ENCODE data around the gene CERS2. TPM values are rescaled to one million over a fixed set of nuclear protein-coding genes. Genes with fewer than 3 reads are reported as not detected.

Gene CERS2
- total and polyA plus RNA-seq, 2 of the 13 experiments (the other 11 are each of a cell fraction or from before 2014, with no cell fraction given), result 269 to 298 TPM

DNA sequence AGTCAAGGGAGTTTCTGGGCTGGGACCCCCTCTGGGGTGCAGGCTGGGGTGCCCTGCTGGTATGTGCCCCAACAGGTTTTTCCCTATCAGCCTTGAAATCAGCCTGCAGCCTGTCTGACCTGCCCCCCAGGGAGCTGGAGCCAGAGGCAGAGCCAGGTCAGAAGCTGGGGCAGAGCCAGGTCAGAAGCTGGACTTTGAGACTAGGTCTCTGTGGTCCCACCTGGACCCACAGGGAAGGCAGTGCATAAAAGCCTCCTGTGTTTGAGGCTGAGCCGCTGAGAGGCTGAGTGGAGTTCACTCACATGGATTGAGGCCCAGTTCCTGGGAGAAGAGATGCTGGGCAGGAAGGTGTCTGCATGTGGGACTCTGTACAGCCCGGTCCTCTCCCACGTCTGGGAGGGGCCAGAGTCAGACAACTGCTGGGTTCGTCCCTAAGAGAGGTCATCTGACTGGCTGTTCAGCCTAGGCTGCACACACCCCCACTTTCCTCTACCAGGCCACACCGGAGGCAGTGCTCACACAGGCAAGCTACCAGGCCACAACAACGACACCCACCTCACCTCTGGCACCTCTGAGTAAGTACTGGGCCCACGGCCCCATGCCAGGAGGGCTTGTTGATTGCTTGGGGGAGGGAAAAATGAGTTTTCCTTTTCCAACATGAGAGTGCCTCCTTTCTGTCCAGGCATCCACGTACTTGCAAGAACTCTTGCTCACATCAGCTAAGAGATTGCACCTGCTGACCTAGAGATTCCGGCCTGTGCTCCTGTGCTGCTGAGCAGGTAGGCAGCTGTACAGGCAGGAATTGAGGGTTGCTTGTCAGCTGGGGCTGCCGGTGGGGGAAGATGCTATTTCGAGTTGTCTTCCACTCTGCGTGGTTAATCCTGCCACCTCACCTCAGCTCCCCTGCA is 7.4 kb upstream of the CERS2 start, which contains the start of gene ANXA9 (continued):
- TF ChIP-seq, protein P1, sequence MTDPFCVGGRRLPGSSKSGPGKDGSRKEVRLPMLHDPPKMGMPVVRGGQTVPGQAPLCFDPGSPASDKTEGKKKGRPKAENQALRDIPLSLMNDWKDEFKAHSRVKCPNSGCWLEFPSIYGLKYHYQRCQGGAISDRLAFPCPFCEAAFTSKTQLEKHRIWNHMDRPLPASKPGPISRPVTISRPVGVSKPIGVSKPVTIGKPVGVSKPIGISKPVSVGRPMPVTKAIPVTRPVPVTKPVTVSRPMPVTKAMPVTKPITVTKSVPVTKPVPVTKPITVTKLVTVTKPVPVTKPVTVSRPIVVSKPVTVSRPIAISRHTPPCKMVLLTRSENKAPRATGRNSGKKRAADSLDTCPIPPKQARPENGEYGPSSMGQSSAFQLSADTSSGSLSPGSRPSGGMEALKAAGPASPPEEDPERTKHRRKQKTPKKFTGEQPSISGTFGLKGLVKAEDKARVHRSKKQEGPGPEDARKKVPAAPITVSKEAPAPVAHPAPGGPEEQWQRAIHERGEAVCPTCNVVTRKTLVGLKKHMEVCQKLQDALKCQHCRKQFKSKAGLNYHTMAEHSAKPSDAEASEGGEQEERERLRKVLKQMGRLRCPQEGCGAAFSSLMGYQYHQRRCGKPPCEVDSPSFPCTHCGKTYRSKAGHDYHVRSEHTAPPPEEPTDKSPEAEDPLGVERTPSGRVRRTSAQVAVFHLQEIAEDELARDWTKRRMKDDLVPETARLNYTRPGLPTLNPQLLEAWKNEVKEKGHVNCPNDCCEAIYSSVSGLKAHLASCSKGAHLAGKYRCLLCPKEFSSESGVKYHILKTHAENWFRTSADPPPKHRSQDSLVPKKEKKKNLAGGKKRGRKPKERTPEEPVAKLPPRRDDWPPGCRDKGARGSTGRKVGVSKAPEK (CRISPR knock-in tag; IDR thresholded peaks at IDR 0.05; ENCODE audit: borderline replicate concordance), result 0 out of 2 replicates have a peak, but pooled peaks have one; percentile 48
- TF ChIP-seq ZNF709 (CRISPR knock-in tag; IDR thresholded peaks at IDR 0.05) (peak; percentile 54; the same call in 1 of the 2 replicates), ZNF224 (CRISPR knock-in tag; IDR thresholded peaks at IDR 0.05) (0 out of 2 replicates have a peak, but pooled peaks have one; percentile 49), KLF16 (CRISPR knock-in tag; IDR thresholded peaks at IDR 0.05) (peak; percentile 57 to 59; a peak in 2 of 4 replicates), NR2F1 (CRISPR knock-in tag; IDR thresholded peaks at IDR 0.05) (peak in 1 of 2 experiments; percentile 72; a peak in 2 of 4 replicates), ZNF264 (CRISPR knock-in tag; IDR thresholded peaks at IDR 0.05) (peak; percentile 72), EZH2 (conservative IDR thresholded peaks at IDR 0.05; ENCODE audit: low read depth, low read length) (no peak), ZKSCAN8 (CRISPR knock-in tag; IDR thresholded peaks at IDR 0.05; ENCODE audit: borderline replicate concordance) (0 out of 2 replicates have a peak, but pooled peaks have one; percentile 23), NCOA1 (CRISPR knock-in tag; IDR thresholded peaks at IDR 0.05) (no peak), NR2F2 (IDR thresholded peaks at IDR 0.05; ENCODE audit: borderline replicate concordance, low read depth) (peak; percentile 52; the same call in 1 of the 2 replicates), ZBTB7B (CRISPR knock-in tag; IDR thresholded peaks at IDR 0.05) (peak; percentile 62; the same call in 1 of the 2 replicates), ZNF335 (CRISPR knock-in tag; IDR thresholded peaks at IDR 0.05) (0 out of 2 replicates have a peak, but pooled peaks have one; percentile 37)
- TF ChIP-seq, protein P2, sequence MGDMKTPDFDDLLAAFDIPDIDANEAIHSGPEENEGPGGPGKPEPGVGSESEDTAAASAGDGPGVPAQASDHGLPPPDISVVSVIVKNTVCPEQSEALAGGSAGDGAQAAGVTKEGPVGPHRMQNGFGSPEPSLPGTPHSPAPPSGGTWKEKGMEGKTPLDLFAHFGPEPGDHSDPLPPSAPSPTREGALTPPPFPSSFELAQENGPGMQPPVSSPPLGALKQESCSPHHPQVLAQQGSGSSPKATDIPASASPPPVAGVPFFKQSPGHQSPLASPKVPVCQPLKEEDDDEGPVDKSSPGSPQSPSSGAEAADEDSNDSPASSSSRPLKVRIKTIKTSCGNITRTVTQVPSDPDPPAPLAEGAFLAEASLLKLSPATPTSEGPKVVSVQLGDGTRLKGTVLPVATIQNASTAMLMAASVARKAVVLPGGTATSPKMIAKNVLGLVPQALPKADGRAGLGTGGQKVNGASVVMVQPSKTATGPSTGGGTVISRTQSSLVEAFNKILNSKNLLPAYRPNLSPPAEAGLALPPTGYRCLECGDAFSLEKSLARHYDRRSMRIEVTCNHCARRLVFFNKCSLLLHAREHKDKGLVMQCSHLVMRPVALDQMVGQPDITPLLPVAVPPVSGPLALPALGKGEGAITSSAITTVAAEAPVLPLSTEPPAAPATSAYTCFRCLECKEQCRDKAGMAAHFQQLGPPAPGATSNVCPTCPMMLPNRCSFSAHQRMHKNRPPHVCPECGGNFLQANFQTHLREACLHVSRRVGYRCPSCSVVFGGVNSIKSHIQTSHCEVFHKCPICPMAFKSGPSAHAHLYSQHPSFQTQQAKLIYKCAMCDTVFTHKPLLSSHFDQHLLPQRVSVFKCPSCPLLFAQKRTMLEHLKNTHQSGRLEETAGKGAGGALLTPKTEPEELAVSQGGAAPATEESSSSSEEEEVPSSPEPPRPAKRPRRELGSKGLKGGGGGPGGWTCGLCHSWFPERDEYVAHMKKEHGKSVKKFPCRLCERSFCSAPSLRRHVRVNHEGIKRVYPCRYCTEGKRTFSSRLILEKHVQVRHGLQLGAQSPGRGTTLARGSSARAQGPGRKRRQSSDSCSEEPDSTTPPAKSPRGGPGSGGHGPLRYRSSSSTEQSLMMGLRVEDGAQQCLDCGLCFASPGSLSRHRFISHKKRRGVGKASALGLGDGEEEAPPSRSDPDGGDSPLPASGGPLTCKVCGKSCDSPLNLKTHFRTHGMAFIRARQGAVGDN (CRISPR knock-in tag; IDR thresholded peaks at IDR 0.05), result peak; percentile 93
- TF ChIP-seq, protein P3, sequence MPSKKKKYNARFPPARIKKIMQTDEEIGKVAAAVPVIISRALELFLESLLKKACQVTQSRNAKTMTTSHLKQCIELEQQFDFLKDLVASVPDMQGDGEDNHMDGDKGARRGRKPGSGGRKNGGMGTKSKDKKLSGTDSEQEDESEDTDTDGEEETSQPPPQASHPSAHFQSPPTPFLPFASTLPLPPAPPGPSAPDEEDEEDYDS (CRISPR knock-in tag; IDR thresholded peaks at IDR 0.05), result peak; percentile 77
- TF ChIP-seq, protein P4, sequence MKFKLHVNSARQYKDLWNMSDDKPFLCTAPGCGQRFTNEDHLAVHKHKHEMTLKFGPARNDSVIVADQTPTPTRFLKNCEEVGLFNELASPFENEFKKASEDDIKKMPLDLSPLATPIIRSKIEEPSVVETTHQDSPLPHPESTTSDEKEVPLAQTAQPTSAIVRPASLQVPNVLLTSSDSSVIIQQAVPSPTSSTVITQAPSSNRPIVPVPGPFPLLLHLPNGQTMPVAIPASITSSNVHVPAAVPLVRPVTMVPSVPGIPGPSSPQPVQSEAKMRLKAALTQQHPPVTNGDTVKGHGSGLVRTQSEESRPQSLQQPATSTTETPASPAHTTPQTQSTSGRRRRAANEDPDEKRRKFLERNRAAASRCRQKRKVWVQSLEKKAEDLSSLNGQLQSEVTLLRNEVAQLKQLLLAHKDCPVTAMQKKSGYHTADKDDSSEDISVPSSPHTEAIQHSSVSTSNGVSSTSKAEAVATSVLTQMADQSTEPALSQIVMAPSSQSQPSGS (CRISPR knock-in tag; IDR thresholded peaks at IDR 0.05), result no peak; the same call in 1 of the 2 replicates
- TF ChIP-seq, protein P5, sequence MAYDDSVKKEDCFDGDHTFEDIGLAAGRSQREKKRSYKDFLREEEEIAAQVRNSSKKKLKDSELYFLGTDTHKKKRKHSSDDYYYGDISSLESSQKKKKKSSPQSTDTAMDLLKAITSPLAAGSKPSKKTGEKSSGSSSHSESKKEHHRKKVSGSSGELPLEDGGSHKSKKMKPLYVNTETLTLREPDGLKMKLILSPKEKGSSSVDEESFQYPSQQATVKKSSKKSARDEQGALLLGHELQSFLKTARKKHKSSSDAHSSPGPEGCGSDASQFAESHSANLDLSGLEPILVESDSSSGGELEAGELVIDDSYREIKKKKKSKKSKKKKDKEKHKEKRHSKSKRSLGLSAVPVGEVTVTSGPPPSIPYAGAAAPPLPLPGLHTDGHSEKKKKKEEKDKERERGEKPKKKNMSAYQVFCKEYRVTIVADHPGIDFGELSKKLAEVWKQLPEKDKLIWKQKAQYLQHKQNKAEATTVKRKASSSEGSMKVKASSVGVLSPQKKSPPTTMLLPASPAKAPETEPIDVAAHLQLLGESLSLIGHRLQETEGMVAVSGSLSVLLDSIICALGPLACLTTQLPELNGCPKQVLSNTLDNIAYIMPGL (CRISPR knock-in tag; IDR thresholded peaks at IDR 0.05; ENCODE audit: borderline replicate concordance in 1 of 2, low read depth in 1 of 2), result peak; percentile 8 to 75; a peak in 1 of 4 replicates
